ENCODE results near the gene ETV5. TPM values are rescaled to one million over a fixed set of nuclear protein-coding genes. Genes with fewer than 3 reads are reported as not detected.

ETV5 gene
- total and polyA plus RNA-seq, 2 donors (not counting 1 experiment from before 2014, with no cell fraction given), result 0.12 to 0.74 TPM

GRCh38 chr3:186058225-186058624, 50.7 kb downstream of the ETV5 start:
- Histone ChIP-seq H3K4me3 (ENCODE audit: control extremely low read depth in 1 of 5, extremely low read depth in 1 of 5, insufficient read depth in 1 of 5, low read depth in 2 of 5, low read length in 4 of 5) (no peak overlapping the region), H3K36me3 (replicated peaks in 1 of 2; ENCODE audit: control extremely low read depth in 1 of 2, control insufficient read depth in 1 of 2, extremely low read depth in 1 of 2, insufficient read depth in 2 of 2, low read length in 1 of 2) (no peaks in the 10 kb centered on the region), H3K27me3 (replicated peaks in 1 of 4; ENCODE audit: control extremely low read depth in 1 of 4, control insufficient read depth in 3 of 4, insufficient read depth in 4 of 4, low read length in 3 of 4) (no peaks in the 10 kb centered on the region), H3K9me3 (ENCODE audit: control extremely low read depth in 1 of 3, control insufficient read depth in 2 of 3, insufficient read depth in 1 of 3, low read length in 2 of 3) (no peaks in the 10 kb centered on the region), H2AFZ (ENCODE audit: insufficient read depth, low read depth, low read length, poor library complexity, severe bottlenecking) (no peak overlapping the region), H3K27ac (ENCODE audit: low read length in 2 of 2) (no peak overlapping the region), H3K4me2 (replicated peaks; ENCODE audit: low read depth, low read length, poor library complexity, severe bottlenecking) (no peak overlapping the region), H4K20me1 (ENCODE audit: control insufficient read depth, insufficient read depth, low read length, poor library complexity, severe bottlenecking) (no peaks in the 10 kb centered on the region), H3K79me2 (ENCODE audit: control insufficient read depth, insufficient read depth, low read length) (no peaks in the 10 kb centered on the region), H3K9ac (ENCODE audit: low read length) (no peak overlapping the region), H3K4me1 (ENCODE audit: control insufficient read depth in 2 of 2, insufficient read depth in 2 of 2, low read length in 2 of 2) (no peaks in the 10 kb centered on the region)
- ATAC-seq (ENCODE audit: low read depth) (no peak), DNase-seq (no peak)
- Mint-ChIP-seq H3K27me3 (no peaks in the 10 kb centered on the region), H3K9me3 (ENCODE audit: insufficient read depth) (no peaks in the 10 kb centered on the region), H3K27ac (no peak overlapping the region), H3K4me3 (no peak overlapping the region), H3K4me1 (no peaks in the 10 kb centered on the region)
- no peak for TF ChIP-seq EZH2 (IDR thresholded peaks at IDR 0.05; ENCODE audit: borderline replicate concordance, insufficient read depth, low read depth, low read length, poor library complexity, severe bottlenecking)
- TF ChIP-seq CTCF (IDR thresholded peaks at IDR 0.05), result no peak
- ChIA-PET CTCF (no interaction called here), POLR2A (no interaction called here)
- 97% methylated on average over 5 of the region's 6 CpGs for WGBS (ENCODE audit: insufficient coverage)
- intact Hi-C loops (cut with micrococcal nuclease), result no loop called here

- Mint-ChIP-seq H3K27me3 (no peaks in the 10 kb centered on the region), H3K4me1 (no peaks in the 10 kb centered on the region), H3K27ac (no peak overlapping the region), H3K9me3 (ENCODE audit: insufficient read depth) (no peaks in the 10 kb centered on the region), H3K4me3 (no peak overlapping the region)
- POLR2A ChIA-PET, result no interaction called here
- ATAC-seq (ENCODE audit: low read depth), result no peak
- Histone ChIP-seq H3K36me3 (replicated peaks in 1 of 2; ENCODE audit: control extremely low read depth in 1 of 2, control insufficient read depth in 1 of 2, extremely low read depth in 1 of 2, insufficient read depth in 2 of 2, low read length in 1 of 2) (no peaks in the 10 kb centered on the region), H2AFZ (ENCODE audit: insufficient read depth, low read depth, low read length, poor library complexity, severe bottlenecking) (no peak overlapping the region), H3K9me3 (ENCODE audit: control extremely low read depth in 1 of 3, control insufficient read depth in 2 of 3, insufficient read depth in 1 of 3, low read length in 2 of 3) (no peaks in the 10 kb centered on the region), H4K20me1 (ENCODE audit: control insufficient read depth, insufficient read depth, low read length, poor library complexity, severe bottlenecking) (no peaks in the 10 kb centered on the region), H3K4me2 (replicated peaks; ENCODE audit: low read depth, low read length, poor library complexity, severe bottlenecking) (no peak overlapping the region), H3K27ac (ENCODE audit: low read length in 2 of 2) (no peak overlapping the region), H3K27me3 (replicated peaks in 1 of 4; ENCODE audit: control extremely low read depth in 1 of 4, control insufficient read depth in 3 of 4, insufficient read depth in 4 of 4, low read length in 3 of 4) (no peaks in the 10 kb centered on the region), H3K4me3 (ENCODE audit: control extremely low read depth in 1 of 5, extremely low read depth in 1 of 5, insufficient read depth in 1 of 5, low read depth in 2 of 5, low read length in 4 of 5) (no peak overlapping the region), H3K4me1 (ENCODE audit: control insufficient read depth in 2 of 2, insufficient read depth in 2 of 2, low read length in 2 of 2) (no peaks in the 10 kb centered on the region), H3K79me2 (ENCODE audit: control insufficient read depth, insufficient read depth, low read length) (no peaks in the 10 kb centered on the region), H3K9ac (ENCODE audit: low read length) (no peak overlapping the region)
- TF ChIP-seq CTCF (IDR thresholded peaks at IDR 0.05) (no peak), EZH2 (IDR thresholded peaks at IDR 0.05; ENCODE audit: borderline replicate concordance, insufficient read depth, low read depth, low read length, poor library complexity, severe bottlenecking) (no peak)
- 100% methylated on average over 1 of the region's 4 CpGs for WGBS (ENCODE audit: insufficient coverage)
- DNase-seq, result no peak
- CTCF ChIA-PET, result interaction anchor here (0.6 kb wide), 1 partner anchor 17 kb away, joined by 5 read pairs; no protein-coding TSS in a partner anchor
- intact Hi-C loops (cut with micrococcal nuclease), result no loop called here
Observed at GRCh38 chr3:186057594-186057993, 51.3 kb downstream of the ETV5 start.
